ENCODE results near the gene GTF2A2. TPM values are rescaled to one million over a fixed set of nuclear protein-coding genes. Genes with fewer than 3 reads are reported as not detected.
"Not testable (repeated sequence)": the region's sequence is repeated elsewhere in the genome, so short reads cannot be mapped to it uniquely, and the experiment has no call there.

GTF2A2 gene
- total RNA-seq, 6 experiments from 2014 or later, result 16.9 to 46.9 (median 36.6) TPM

- peaks cover 0 to 35% (median 7%) of the 10 kb centered on the region in 4 donors for H3K36me3 ChIP-seq
- no peaks in the 10 kb centered on the region for H3K27me3 ChIP-seq
- H3K4me1 ChIP-seq, result no peaks in the 10 kb centered on the region
- WGBS (ENCODE audit: insufficient coverage, low coverage, low lambda C conversion rate, missing lambda C conversion rate), result 77% methylated on average over 3 of the region's 4 CpGs
- DNase-seq, result no peak
- TF ChIP-seq POLR2A (IDR thresholded peaks at IDR 0.05) (no peak), CTCF (IDR thresholded peaks at IDR 0.05) (no peak)
- H3K4me3 ChIP-seq, result no peak overlapping the region
- no peak overlapping the region for H3K27ac ChIP-seq
- intact Hi-C loops (cut with DNase I), result no loop called here
- no peak for ATAC-seq
- H3K9me3 ChIP-seq, result no peaks in the 10 kb centered on the region
These were observed 12.6 kb downstream of the GTF2A2 start for GRCh38 chr15:59644756-59645155.

GRCh38 chr15:59642351-59642750 lies 15.0 kb downstream of the GTF2A2 start:
- intact Hi-C loops (cut with DNase I), result no loop called here
- Histone ChIP-seq H3K27ac (no peak overlapping the region), H3K9me3 (no peaks in the 10 kb centered on the region), H3K4me3 (no peak overlapping the region), H3K36me3 (peaks cover 0 to 42% (median 6%) of the 10 kb centered on the region in 4 donors), H3K27me3 (no peaks in the 10 kb centered on the region), H3K4me1 (no peaks in the 10 kb centered on the region)
- 77% methylated on average over 2 of the region's 2 CpGs for WGBS (ENCODE audit: insufficient coverage, low coverage, low lambda C conversion rate, missing lambda C conversion rate)
- DNase-seq, result no peak
- TF ChIP-seq CTCF (IDR thresholded peaks at IDR 0.05), result peak in 1 of 4 donors; percentile 5
- no peak for TF ChIP-seq POLR2A (IDR thresholded peaks at IDR 0.05)
- ATAC-seq, result no peak

- ATAC-seq; H3K27me3 ChIP-seq; H3K9me3 ChIP-seq; H3K4me3 ChIP-seq; DNase-seq; intact Hi-C loops (cut with DNase I); H3K4me1 ChIP-seq; H3K27ac ChIP-seq: not testable (repeated sequence)
- WGBS (ENCODE audit: insufficient coverage, low coverage, low lambda C conversion rate, missing lambda C conversion rate), result 92% methylated on average over 2 of the region's 2 CpGs
- H3K36me3 ChIP-seq, result peaks cover 0 to 30% (median 4%) of the 10 kb centered on the region in 4 donors
These were observed 19.8 kb downstream of the GTF2A2 start for GRCh38 chr15:59637507-59637906.

- peak in 1 of 4 donors; percentile 23 for ATAC-seq
- no peak overlapping the region for H3K4me3 ChIP-seq
- H3K27me3 ChIP-seq, result no peaks in the 10 kb centered on the region
- intact Hi-C loops (cut with DNase I), result no loop called here
- H3K9me3 ChIP-seq, result no peaks in the 10 kb centered on the region
- WGBS (ENCODE audit: insufficient coverage, low coverage, low lambda C conversion rate, missing lambda C conversion rate), result 83% methylated on average over 2 of the region's 3 CpGs
- TF ChIP-seq CTCF (IDR thresholded peaks at IDR 0.05), result no peak
- no peak for TF ChIP-seq POLR2A (IDR thresholded peaks at IDR 0.05)
- no peak overlapping the region for H3K27ac ChIP-seq
- no peak for DNase-seq
- H3K36me3 ChIP-seq, result peaks cover 0 to 22% (median 4%) of the 10 kb centered on the region in 4 donors
- no peaks in the 10 kb centered on the region for H3K4me1 ChIP-seq
These were observed 21.1 kb downstream of the GTF2A2 start for GRCh38 chr15:59636184-59636583.

- Histone ChIP-seq H3K9me3 (no peaks in the 10 kb centered on the region), H3K4me1 (no peaks in the 10 kb centered on the region), H3K4me3 (no peak overlapping the region), H3K36me3 (no peaks in the 10 kb centered on the region), H3K27me3 (no peaks in the 10 kb centered on the region), H3K27ac (no peak overlapping the region)
- ATAC-seq (no peak), DNase-seq (no peak)
- 59% methylated on average over 4 of the region's 4 CpGs for WGBS (ENCODE audit: insufficient coverage, low coverage, low lambda C conversion rate, missing lambda C conversion rate)
- intact Hi-C loops (cut with DNase I), result no loop called here
- TF ChIP-seq POLR2A (IDR thresholded peaks at IDR 0.05), result no peak
- no peak for TF ChIP-seq CTCF (IDR thresholded peaks at IDR 0.05)
These were observed 24.6 kb downstream of the GTF2A2 start for GRCh38 chr15:59632714-59633113.

All from right lobe of liver (tissue), 6 donors.